Prostate gland (tissue), 2 donors: ENCODE results near the gene ANXA8L1. TPM values are rescaled to one million over a fixed set of nuclear protein-coding genes. Genes with fewer than 3 reads are reported as not detected.
"Not testable (repeated sequence)": the region's sequence is repeated elsewhere in the genome, so short reads cannot be mapped to it uniquely, and the experiment has no call there.

Experiments used
- DNase-seq: peaks from one replicate; pipeline ENCODE4 v3.0.0-alpha.2; 2019; ENCODE audit warnings: low spot score
- H3K27ac ChIP-seq, 2 donors: fragments of 200-600 bp; sonication (generic); 2 replicates each; pipeline ENCODE4 v1.5.1; 2017 to 2019
- H3K27me3 ChIP-seq: fragments of 200-600 bp; sonication (generic); replicated peaks from 2 replicates; pipeline ENCODE4 v1.5.1; 2019; ENCODE audit not compliant: insufficient read depth
- H3K36me3 ChIP-seq, 2 donors: fragments of 200-600 bp; sonication (generic); 1 replicate in 1 of 2; 2 replicates in 1 of 2; pipeline versions ENCODE4 v1.5.1 to v1.8.1; 2017 to 2019
- H3K4me1 ChIP-seq: fragments of 200-600 bp; sonication (generic); replicated peaks from 2 replicates; pipeline ENCODE4 v1.5.1; 2019
- H3K4me3 ChIP-seq, 2 donors: fragments of 200-600 bp; sonication (generic); 2 replicates each; pipeline ENCODE4 v1.5.1; 2017 to 2019
- H3K9me3 ChIP-seq: fragments of 200-600 bp; sonication (generic); 2 replicates; pipeline ENCODE4 v1.5.1; 2017
- WGBS: methylation state at CpG from one replicate; pipeline ENCODE4 v1.1.5; 2018; 5-methylcytosine and 5-hydroxymethylcytosine counted together
- intact Hi-C: fragments of 100-400 bp; cut with DNase I; formaldehyde crosslinking; loops from one replicate; pipeline ENCODE4 v1.14.2; 2022
- total RNA-seq, 2 donors: library from RNA; depleted of rRNA; stranded (reverse); fragments of >200 nt; gene quantifications; one replicate each; pipeline ENCODE4 v1.1.0, GENCODE V29; 2016

ANXA8L1 gene
- total RNA-seq, 2 donors from 2014 or later = 12.3 to 15.0 TPM

DNA sequence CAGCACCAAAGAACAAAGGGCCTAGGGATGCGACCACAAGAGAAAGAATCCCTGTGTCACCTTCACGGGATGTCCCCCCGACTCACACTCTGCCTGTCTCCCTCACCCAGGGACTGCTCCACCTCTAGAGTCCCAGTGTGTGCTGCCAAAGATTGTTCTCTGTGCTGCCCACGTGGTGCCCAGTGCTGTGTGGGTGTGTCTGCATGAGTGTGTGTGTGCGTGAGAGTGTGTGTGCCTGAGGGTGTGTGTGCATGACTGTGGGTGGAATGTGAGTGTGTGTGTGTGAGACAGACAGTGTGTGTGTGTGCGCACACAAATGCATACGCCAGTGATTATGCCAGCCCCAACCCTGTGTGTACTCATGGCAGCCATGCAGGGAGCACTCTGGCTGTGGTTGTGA lies 10.3 kb downstream of the ANXA8L1 start:
- intact Hi-C loops, DNase-seq, H3K4me1 ChIP-seq, H3K4me3 ChIP-seq, H3K27me3 ChIP-seq, H3K36me3 ChIP-seq, H3K9me3 ChIP-seq, H3K27ac ChIP-seq: not testable (repeated sequence)
- WGBS = no CpG with 5 or more reads among the region's 7 CpGs

DNA sequence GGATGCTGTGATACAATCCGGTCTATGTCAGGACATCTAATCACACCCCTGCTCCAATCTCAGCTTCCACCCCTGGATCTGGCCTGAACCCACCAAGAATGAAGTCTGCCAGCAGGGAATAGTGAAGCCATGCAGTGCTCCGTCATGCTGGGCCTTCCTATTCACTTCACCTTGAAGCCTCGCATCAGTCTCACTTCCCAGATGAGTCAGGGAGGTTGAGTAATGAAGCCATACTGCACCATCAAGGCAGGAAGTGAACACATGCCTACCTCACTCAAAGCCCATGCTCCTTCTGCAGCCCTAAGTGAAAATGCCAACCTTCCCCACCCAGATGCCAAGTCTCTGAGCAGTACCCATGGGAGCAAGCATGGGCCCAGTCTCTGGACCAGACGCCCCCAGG lies 11.1 kb downstream of the ANXA8L1 start:
- WGBS = no CpG with 5 or more reads among the region's 4 CpGs
- H3K27ac ChIP-seq, H3K36me3 ChIP-seq, H3K27me3 ChIP-seq, H3K4me3 ChIP-seq, H3K4me1 ChIP-seq, H3K9me3 ChIP-seq, intact Hi-C loops, DNase-seq: not testable (repeated sequence)

DNA sequence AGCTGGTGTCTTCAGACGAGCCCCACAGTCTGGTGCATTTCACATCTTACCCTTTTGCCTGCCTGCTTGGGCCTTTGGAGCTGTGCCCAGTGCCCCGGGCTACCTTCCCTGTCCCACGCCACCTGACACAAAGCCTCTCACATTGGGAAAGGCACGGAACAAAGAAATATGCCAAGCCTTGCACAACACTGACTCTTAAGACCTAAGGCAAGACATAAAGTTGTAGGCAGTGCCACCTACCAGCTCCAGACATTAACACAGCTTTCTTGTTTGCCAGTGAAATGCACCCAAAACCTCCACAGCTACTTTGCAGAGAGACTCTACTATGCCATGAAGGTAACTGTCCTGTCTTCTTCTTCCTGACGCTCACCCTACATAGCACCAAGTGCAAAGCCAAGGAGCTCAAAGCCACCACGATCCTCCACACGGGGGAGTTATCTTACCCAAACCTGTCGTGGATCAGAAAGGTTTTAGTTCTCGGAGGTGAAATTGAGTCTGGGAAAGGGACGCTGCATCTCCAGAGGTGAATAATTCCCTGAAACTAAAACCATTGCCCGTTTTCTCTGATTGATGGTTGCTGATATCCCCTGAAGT lies 11.8 kb downstream of the ANXA8L1 start:
- H3K4me1 ChIP-seq, DNase-seq, intact Hi-C loops, H3K4me3 ChIP-seq, H3K27ac ChIP-seq, H3K36me3 ChIP-seq, H3K9me3 ChIP-seq, H3K27me3 ChIP-seq: not testable (repeated sequence)
- WGBS = no CpG with 5 or more reads among the region's 11 CpGs

DNA sequence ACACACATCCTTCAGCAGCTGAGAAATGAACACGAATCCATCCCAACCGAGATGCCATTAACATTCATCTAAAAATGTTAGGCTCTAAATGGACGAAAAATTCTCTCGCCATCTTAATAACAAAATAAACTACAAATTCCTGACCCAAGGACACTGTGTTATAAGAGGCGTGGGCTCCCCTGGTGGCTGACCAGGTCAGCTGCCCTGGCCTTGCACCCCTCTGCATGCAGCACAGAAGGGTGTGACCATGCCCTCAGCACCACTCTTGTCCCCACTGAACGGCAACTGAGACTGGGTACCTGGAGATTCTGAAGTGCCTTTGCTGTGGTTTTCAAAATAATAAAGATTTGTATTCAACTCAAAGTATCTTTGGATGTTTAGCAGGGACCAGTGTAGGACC lies 15.8 kb downstream of the ANXA8L1 start:
- DNase-seq, H3K27me3 ChIP-seq, H3K4me1 ChIP-seq, H3K9me3 ChIP-seq, H3K36me3 ChIP-seq, H3K27ac ChIP-seq, intact Hi-C loops, H3K4me3 ChIP-seq: not testable (repeated sequence)
- WGBS = no CpG with 5 or more reads among the region's 6 CpGs

DNA sequence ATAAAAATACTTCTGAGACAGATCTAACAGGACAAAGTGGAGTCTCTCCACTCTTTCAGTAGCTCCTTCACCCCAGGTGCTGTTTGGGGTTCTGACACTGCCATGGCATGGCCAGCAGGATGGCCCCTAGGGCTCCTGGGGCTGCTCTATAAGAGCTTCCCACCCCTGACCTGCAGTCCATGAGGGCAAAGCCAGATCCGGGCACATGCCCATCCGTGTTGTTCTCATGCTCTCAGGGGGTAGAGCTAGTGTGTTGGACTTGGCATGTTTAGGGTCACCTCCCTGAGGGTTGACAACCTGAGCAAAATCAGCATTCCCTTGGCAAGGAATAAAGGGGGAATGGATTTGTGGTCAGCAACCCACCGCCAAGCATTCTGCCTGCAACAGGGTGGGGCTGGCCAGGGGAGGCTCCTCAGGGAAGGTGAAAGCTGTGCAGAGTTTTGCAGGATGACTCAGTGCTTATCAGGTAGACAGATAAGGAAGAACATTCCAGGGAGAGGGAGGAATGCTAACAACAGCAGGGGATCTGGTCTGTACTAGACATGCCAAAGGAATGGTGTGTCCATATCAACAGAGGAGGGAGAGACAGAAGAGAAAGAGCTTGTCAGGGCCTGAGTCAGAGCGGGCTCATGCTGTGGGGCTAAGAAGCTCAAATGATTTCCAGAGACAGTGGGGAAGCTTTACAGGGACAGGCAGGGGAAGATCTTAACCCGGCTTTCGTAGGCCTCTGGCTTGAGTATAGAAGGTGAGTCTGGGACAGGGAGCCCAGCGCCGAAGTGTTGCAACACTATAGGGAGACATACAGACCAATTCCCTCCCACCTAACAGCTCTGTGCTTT lies 21.1 kb downstream of the ANXA8L1 start:
- H3K27ac ChIP-seq, H3K4me1 ChIP-seq, H3K36me3 ChIP-seq, DNase-seq, H3K27me3 ChIP-seq, H3K4me3 ChIP-seq, intact Hi-C loops, H3K9me3 ChIP-seq: not testable (repeated sequence)
- 85% methylated on average over 8 of the region's 8 CpGs for WGBS

- intact Hi-C loops, H3K36me3 ChIP-seq, H3K4me3 ChIP-seq, H3K27me3 ChIP-seq, H3K9me3 ChIP-seq, DNase-seq, H3K4me1 ChIP-seq: not testable (repeated sequence)
- H3K27ac ChIP-seq = peak overlapping the region in 1 of 2 donors; percentile 57
- WGBS = no CpG with 5 or more reads among the region's 14 CpGs
Measured at GRCh38 chr10:46397767-46398166, 22.2 kb downstream of the ANXA8L1 start.

GRCh38 chr10:46398212-46398886 lies 22.8 kb downstream of the ANXA8L1 start:
- H3K27me3 ChIP-seq, DNase-seq, H3K36me3 ChIP-seq, H3K4me1 ChIP-seq, H3K9me3 ChIP-seq, intact Hi-C loops: not testable (repeated sequence)
- Histone ChIP-seq H3K4me3 (peak overlapping the region; percentile 24 to 36), H3K27ac (peak overlapping the region; percentile 41 to 66)
- under 1% methylated on average over 7 of the region's 35 CpGs for WGBS

- H3K4me3 ChIP-seq, H3K27ac ChIP-seq, DNase-seq, intact Hi-C loops, H3K9me3 ChIP-seq, H3K4me1 ChIP-seq, H3K36me3 ChIP-seq, H3K27me3 ChIP-seq: not testable (repeated sequence)
- WGBS = 98% methylated on average over 3 of the region's 3 CpGs
Measured at GRCh38 chr10:46409556-46409955, 34.0 kb downstream of the ANXA8L1 start.

DNA sequence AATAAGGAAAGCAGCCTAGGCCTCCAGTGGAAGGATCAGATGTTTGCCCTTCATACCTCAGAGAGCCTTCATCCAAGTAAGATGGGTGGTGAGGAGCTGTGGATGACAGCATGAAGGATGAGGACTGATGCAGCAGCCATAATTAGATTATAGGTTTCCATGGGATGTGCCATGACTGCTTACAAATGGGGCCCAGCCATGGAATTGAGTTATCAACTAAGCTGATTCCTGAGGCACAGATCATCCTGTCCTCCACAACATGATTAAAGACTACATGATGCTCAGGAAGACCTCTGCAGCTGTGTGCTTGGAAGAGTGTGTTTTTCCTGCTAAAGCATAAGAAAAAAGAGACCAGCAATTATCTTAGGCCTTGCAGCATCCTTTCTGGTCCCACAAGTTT lies 35.5 kb downstream of the ANXA8L1 start:
- DNase-seq, H3K4me1 ChIP-seq, H3K4me3 ChIP-seq, H3K27me3 ChIP-seq, H3K9me3 ChIP-seq, H3K36me3 ChIP-seq, H3K27ac ChIP-seq, intact Hi-C loops: not testable (repeated sequence)

DNA sequence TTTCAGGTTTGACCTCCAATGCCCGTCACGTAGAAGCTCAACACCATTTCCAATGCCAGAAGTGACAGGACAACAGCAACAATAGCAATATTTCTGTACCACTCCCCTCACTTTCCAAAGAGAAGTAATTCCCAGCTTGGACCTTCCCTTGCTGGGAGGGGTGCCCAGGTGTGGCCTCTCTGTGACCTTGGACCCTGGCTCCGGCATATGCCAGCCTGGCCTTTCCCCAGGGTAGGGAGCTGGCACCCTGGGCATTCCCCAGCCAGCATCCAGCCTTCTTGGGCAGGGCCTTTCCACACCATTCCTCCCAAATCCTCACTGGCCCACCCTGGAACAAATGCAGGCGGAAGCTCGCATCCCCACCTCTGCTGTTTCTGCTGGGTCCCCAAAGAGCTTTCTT lies 37.1 kb downstream of the ANXA8L1 start:
- not testable (repeated sequence) for H3K27ac ChIP-seq

DNA sequence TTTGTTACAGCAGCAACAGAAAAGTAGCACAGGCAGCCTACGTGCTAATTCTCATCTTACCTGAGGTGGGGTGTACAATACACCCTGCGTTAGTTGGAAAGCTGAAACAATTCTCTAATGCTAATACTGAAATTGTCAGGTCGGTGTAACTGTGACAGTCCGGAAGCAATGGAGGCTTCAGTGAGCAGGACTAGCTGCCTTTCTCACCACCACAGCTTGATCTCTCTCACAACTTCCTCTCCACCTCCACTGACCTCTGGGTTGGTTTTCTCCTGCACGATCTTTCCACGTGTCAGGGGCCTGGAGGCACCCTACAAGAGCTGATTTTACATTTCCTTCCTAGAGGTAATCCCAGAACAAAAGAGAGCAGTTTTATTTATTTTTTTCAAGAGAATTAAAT lies 39.7 kb downstream of the ANXA8L1 start:
- not testable (repeated sequence) for H3K9me3 ChIP-seq
- WGBS = 90% methylated on average over 4 of the region's 6 CpGs

More for the DNA sequence above, 37.1 kb downstream of the ANXA8L1 start:
- DNase-seq, H3K4me3 ChIP-seq, H3K4me1 ChIP-seq, H3K27me3 ChIP-seq, H3K36me3 ChIP-seq, intact Hi-C loops, H3K9me3 ChIP-seq: not testable (repeated sequence)
- WGBS = no CpG with 5 or more reads among the region's 5 CpGs

DNA sequence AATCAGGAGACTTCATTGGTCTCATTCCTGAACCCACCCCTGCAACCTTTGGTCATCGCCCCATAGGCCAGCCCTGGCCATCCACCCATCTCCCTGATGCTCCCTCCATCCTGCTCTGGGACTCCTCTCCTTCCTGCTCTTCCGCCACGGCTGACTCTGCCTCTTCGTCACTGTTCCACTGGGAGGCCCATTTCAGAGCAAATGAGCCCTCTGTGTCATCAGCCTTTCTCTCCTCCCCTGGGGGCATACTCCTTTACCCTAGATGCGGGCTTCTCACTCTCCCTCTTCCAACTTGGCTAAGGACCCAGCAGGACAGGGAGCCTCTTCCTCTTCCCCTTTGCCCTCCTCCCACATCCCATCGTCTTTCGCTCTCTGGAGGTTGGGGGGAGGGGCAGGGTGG lies 42.7 kb downstream of the ANXA8L1 start:
- H3K4me3 ChIP-seq, H3K36me3 ChIP-seq, H3K27me3 ChIP-seq, H3K4me1 ChIP-seq, H3K9me3 ChIP-seq, DNase-seq, intact Hi-C loops: not testable (repeated sequence)
- 94% methylated on average over 3 of the region's 7 CpGs for WGBS
- H3K27ac ChIP-seq = peak overlapping the region; percentile 56 to 75

More for the DNA sequence above, 39.7 kb downstream of the ANXA8L1 start:
- H3K27me3 ChIP-seq, intact Hi-C loops, H3K4me1 ChIP-seq, H3K27ac ChIP-seq, H3K4me3 ChIP-seq, DNase-seq, H3K36me3 ChIP-seq: not testable (repeated sequence)
